HUDEP-2 (cell line): ENCODE data around the gene CAV1.

ENCODE experiments used
- DNase-seq, 76 experiments: peaks; one replicate each; lab custom pipeline; 2025; ENCODE audit not compliant: unreplicated experiment in 76 of 76; lab: John Stamatoyannopoulos, UW

The CAV1 gene

GRCh38 chr7:116597384-116597783 lies 72.5 kb downstream of the CAV1 start:
- DNase-seq = no peak

- peak in 1 of 76 experiments; percentile 4 for DNase-seq
These were observed 73.4 kb downstream of the CAV1 start for GRCh38 chr7:116598278-116598677.

GRCh38 chr7:116598861-116599260 lies 74.0 kb downstream of the CAV1 start:
- no peak for DNase-seq

GRCh38 chr7:116601426-116601825 lies 76.6 kb downstream of the CAV1 start:
- no peak for DNase-seq

- no peak for DNase-seq
These were observed 82.5 kb downstream of the CAV1 start for GRCh38 chr7:116607299-116607698.

GRCh38 chr7:116610210-116610609 lies 85.4 kb downstream of the CAV1 start:
- no peak for DNase-seq

GRCh38 chr7:116610721-116611120 lies 85.9 kb downstream of the CAV1 start:
- no peak for DNase-seq
